SJCRH30 (cell line): Measurements from ENCODE around the gene MYRF. TPM values are rescaled to one million over a fixed set of nuclear protein-coding genes. Genes with fewer than 3 reads are reported as not detected.
A peak's percentile ranks its signal among the peaks of the same experiment; 100 is the strongest.

Source experiments
- DNase-seq, 2 experiments: peaks; one replicate each; pipeline ENCODE4 v3.0.0-alpha.2; 2015 to 2020
- H3K27ac ChIP-seq: fragments of 250-450 bp; sonication (Bioruptor Pico); 2 replicates; pipeline ENCODE4 v1.5.1; 2020; ENCODE audit warnings: mild to moderate bottlenecking, moderate library complexity
- H3K27me3 ChIP-seq: fragments of 250-450 bp; sonication (Bioruptor Pico); 2 replicates; pipeline ENCODE4 v1.5.1; 2020; ENCODE audit warnings: mild to moderate bottlenecking, moderate library complexity
- H3K36me3 ChIP-seq: fragments of 250-450 bp; sonication (Bioruptor Pico); 2 replicates; pipeline ENCODE4 v1.5.1; 2020; ENCODE audit warnings: mild to moderate bottlenecking, moderate library complexity
- H3K4me1 ChIP-seq: fragments of 250-450 bp; sonication (Bioruptor Pico); 2 replicates; pipeline ENCODE4 v1.5.1; 2020; ENCODE audit warnings: mild to moderate bottlenecking, moderate library complexity
- H3K4me3 ChIP-seq: fragments of 250-450 bp; sonication (Bioruptor Pico); 2 replicates; pipeline ENCODE4 v1.5.1; 2020; ENCODE audit warnings: mild to moderate bottlenecking, moderate library complexity
- H3K9me3 ChIP-seq: fragments of 250-450 bp; sonication (Bioruptor Pico); replicated peaks from 2 replicates; pipeline ENCODE4 v1.5.1; 2020; ENCODE audit warnings: mild to moderate bottlenecking, moderate library complexity
- total RNA-seq: library from RNA; depleted of rRNA; stranded (reverse); fragments of >200 nt; shearing (Covaris generic); gene quantifications from 2 replicates; pipeline ENCODE4 v1.2.3, GENCODE V29; 2014

MYRF gene
- total RNA-seq, 1 experiment from 2014 or later = 0.02 TPM

GRCh38 chr11:61776561-61777075, 24.2 kb downstream of the MYRF start:
- no peak overlapping the region for H3K4me3 ChIP-seq
- no peak overlapping the region for H3K27ac ChIP-seq
- peak; percentile 50 to 66 for DNase-seq
- no peaks in the 10 kb centered on the region for H3K9me3 ChIP-seq
- peaks cover 9% of the 10 kb centered on the region; the same call in 1 of the 2 replicates for H3K4me1 ChIP-seq
- no peaks in the 10 kb centered on the region for H3K27me3 ChIP-seq
- no peaks in the 10 kb centered on the region for H3K36me3 ChIP-seq

GRCh38 chr11:61777234-61778090, 25.0 kb downstream of the MYRF start:
- DNase-seq = no peak
- no peaks in the 10 kb centered on the region for H3K9me3 ChIP-seq
- H3K36me3 ChIP-seq = no peaks in the 10 kb centered on the region
- H3K27me3 ChIP-seq = no peaks in the 10 kb centered on the region
- peaks cover 14% of the 10 kb centered on the region for H3K4me1 ChIP-seq
- H3K4me3 ChIP-seq = no peak overlapping the region
- no peak overlapping the region for H3K27ac ChIP-seq

GRCh38 chr11:61778357-61778886, 26.0 kb downstream of the MYRF start:
- Histone ChIP-seq H3K36me3 (no peaks in the 10 kb centered on the region), H3K4me1 (peaks cover 16% of the 10 kb centered on the region), H3K9me3 (no peaks in the 10 kb centered on the region), H3K4me3 (no peak overlapping the region), H3K27ac (no peak overlapping the region), H3K27me3 (no peaks in the 10 kb centered on the region)
- no peak for DNase-seq

- Histone ChIP-seq H3K4me1 (peaks cover 23% of the 10 kb centered on the region), H3K27ac (no peak overlapping the region), H3K36me3 (no peaks in the 10 kb centered on the region), H3K9me3 (no peaks in the 10 kb centered on the region), H3K27me3 (no peaks in the 10 kb centered on the region), H3K4me3 (no peak overlapping the region)
- no peak for DNase-seq
Measured at GRCh38 chr11:61778920-61779650, 26.6 kb downstream of the MYRF start.

- no peaks in the 10 kb centered on the region for H3K9me3 ChIP-seq
Measured at GRCh38 chr11:61779666-61780525, 27.5 kb downstream of the MYRF start.

GRCh38 chr11:61780581-61781162, 28.2 kb downstream of the MYRF start:
- no peaks in the 10 kb centered on the region for H3K27me3 ChIP-seq
- no peak for DNase-seq
- H3K4me1 ChIP-seq = peaks cover 33% of the 10 kb centered on the region
- no peak overlapping the region for H3K27ac ChIP-seq
- no peaks in the 10 kb centered on the region for H3K9me3 ChIP-seq
- H3K4me3 ChIP-seq = no peak overlapping the region
- no peaks in the 10 kb centered on the region for H3K36me3 ChIP-seq

More at GRCh38 chr11:61779666-61780525, 27.5 kb downstream of the MYRF start:
- H3K36me3 ChIP-seq = no peaks in the 10 kb centered on the region
- H3K27ac ChIP-seq = no peak overlapping the region
- DNase-seq = no peak
- no peak overlapping the region for H3K4me3 ChIP-seq
- H3K4me1 ChIP-seq = peaks cover 31% of the 10 kb centered on the region
- H3K27me3 ChIP-seq = no peaks in the 10 kb centered on the region

GRCh38 chr11:61781585-61781984, 29.1 kb downstream of the MYRF start:
- DNase-seq = no peak
- Histone ChIP-seq H3K36me3 (no peaks in the 10 kb centered on the region), H3K4me3 (no peak overlapping the region), H3K27ac (no peak overlapping the region), H3K4me1 (peaks cover 33% of the 10 kb centered on the region), H3K9me3 (no peaks in the 10 kb centered on the region), H3K27me3 (no peaks in the 10 kb centered on the region)

GRCh38 chr11:61782299-61782698, 29.9 kb downstream of the MYRF start:
- H3K27me3 ChIP-seq = no peaks in the 10 kb centered on the region
- peak in 1 of 2 experiments; percentile 34 for DNase-seq
- no peaks in the 10 kb centered on the region for H3K9me3 ChIP-seq
- no peaks in the 10 kb centered on the region for H3K36me3 ChIP-seq
- H3K4me3 ChIP-seq = no peak overlapping the region
- H3K4me1 ChIP-seq = peaks cover 33% of the 10 kb centered on the region
- no peak overlapping the region for H3K27ac ChIP-seq

GRCh38 chr11:61782841-61783240, 30.4 kb downstream of the MYRF start:
- peaks cover 33% of the 10 kb centered on the region for H3K4me1 ChIP-seq
- H3K9me3 ChIP-seq = no peaks in the 10 kb centered on the region
- DNase-seq = no peak
- H3K4me3 ChIP-seq = no peak overlapping the region
- H3K27ac ChIP-seq = no peak overlapping the region
- H3K27me3 ChIP-seq = no peaks in the 10 kb centered on the region
- no peaks in the 10 kb centered on the region for H3K36me3 ChIP-seq

GRCh38 chr11:61783717-61784505, 31.5 kb downstream of the MYRF start:
- Histone ChIP-seq H3K4me3 (no peak overlapping the region), H3K27me3 (no peaks in the 10 kb centered on the region), H3K27ac (peak overlapping the region; percentile 82), H3K4me1 (peaks cover 33% of the 10 kb centered on the region), H3K36me3 (no peaks in the 10 kb centered on the region), H3K9me3 (no peaks in the 10 kb centered on the region)
- DNase-seq = peak; percentile 48 to 55

- Histone ChIP-seq H3K9me3 (no peaks in the 10 kb centered on the region), H3K4me3 (no peak overlapping the region), H3K27ac (peak overlapping the region; percentile 82), H3K36me3 (no peaks in the 10 kb centered on the region), H3K4me1 (peaks cover 33% of the 10 kb centered on the region), H3K27me3 (no peaks in the 10 kb centered on the region)
- peak; percentile 70 to 78 for DNase-seq
Measured at GRCh38 chr11:61784506-61784805, 32.0 kb downstream of the MYRF start.

- H3K4me3 ChIP-seq = no peak overlapping the region
- H3K9me3 ChIP-seq = no peaks in the 10 kb centered on the region
- no peak overlapping the region for H3K27ac ChIP-seq
- no peaks in the 10 kb centered on the region for H3K27me3 ChIP-seq
- DNase-seq = no peak
- H3K4me1 ChIP-seq = peaks cover 33% of the 10 kb centered on the region
- H3K36me3 ChIP-seq = no peaks in the 10 kb centered on the region; the same call in 1 of the 2 replicates
Measured at GRCh38 chr11:61785837-61786402, 33.5 kb downstream of the MYRF start.

- Histone ChIP-seq H3K9me3 (no peaks in the 10 kb centered on the region), H3K36me3 (no peaks in the 10 kb centered on the region; the same call in 1 of the 2 replicates), H3K4me1 (peaks cover 17% of the 10 kb centered on the region), H3K27ac (no peak overlapping the region), H3K27me3 (no peaks in the 10 kb centered on the region), H3K4me3 (no peak overlapping the region)
- DNase-seq = peak; percentile 34 to 57
Measured at GRCh38 chr11:61787928-61788491, 35.6 kb downstream of the MYRF start.
